Motor neuron (in vitro differentiated cells): ENCODE data around the gene UBN1. TPM values are rescaled to one million over a fixed set of nuclear protein-coding genes. Genes with fewer than 3 reads are reported as not detected.

Source experiments
- ATAC-seq, 8 experiments: fragments of 200-7000 bp; cut with Tn5 transposase; replicated peaks in 6 of 8; 2 replicates each; pipeline ENCODE4 v1.8.0; 2021; ENCODE audit warnings: mild to moderate bottlenecking in 8 of 8, moderate library complexity in 8 of 8
- H3K27ac ChIP-seq, 2 donors: fragments of 250-450 bp; sonication (Bioruptor Pico); 2 replicates each; pipeline ENCODE4 v1.9.0; 2021; ENCODE audit warnings: antibody characterized with exemption in 2 of 2, mild to moderate bottlenecking in 2 of 2, moderate library complexity in 1 of 2
- H3K4me1 ChIP-seq, 2 donors: fragments of 250-450 bp; sonication (Bioruptor Pico); replicated peaks in 1 of 2; 2 replicates each; pipeline ENCODE4 v1.6.1; 2021; ENCODE audit warnings: antibody characterized with exemption in 2 of 2, mild to moderate bottlenecking in 2 of 2, moderate library complexity in 1 of 2
- H3K4me3 ChIP-seq, 5 donors: fragments of 250-450 bp; sonication (Bioruptor Pico); 2 replicates each; pipeline ENCODE4 v1.9.0; 2021; ENCODE audit warnings: antibody characterized with exemption in 5 of 5, mild to moderate bottlenecking in 5 of 5, moderate library complexity in 4 of 5
- WGBS, 10 experiments: fragments of 450-650 bp; shearing (Covaris generic); methylation state at CpG; one replicate each; pipeline ENCODE4 v1.0.0; 2022; 5-methylcytosine and 5-hydroxymethylcytosine counted together
- in situ Hi-C, 9 experiments: fragments of 400-800 bp; cut with MboI; loops; one replicate each; pipeline ENCODE4 v1.15.0; 2021; ENCODE audit warnings: low sequenced_read_pairs in 9 of 9, low pct_unique_long_range_greater_than_20kb in 2 of 9; ENCODE audit not compliant: unreplicated experiment in 9 of 9
- total RNA-seq, 8 experiments: library from RNA; unstranded; fragments of 300-600 nt; gene quantifications; 2 replicates each; pipeline versions ENCODE4 v1.2.3 to v1.2.4, GENCODE V29; 2022

UBN1 gene
- total RNA-seq, 8 experiments from 2014 or later = 14.0 to 43.7 (median 24.2) TPM

DNA sequence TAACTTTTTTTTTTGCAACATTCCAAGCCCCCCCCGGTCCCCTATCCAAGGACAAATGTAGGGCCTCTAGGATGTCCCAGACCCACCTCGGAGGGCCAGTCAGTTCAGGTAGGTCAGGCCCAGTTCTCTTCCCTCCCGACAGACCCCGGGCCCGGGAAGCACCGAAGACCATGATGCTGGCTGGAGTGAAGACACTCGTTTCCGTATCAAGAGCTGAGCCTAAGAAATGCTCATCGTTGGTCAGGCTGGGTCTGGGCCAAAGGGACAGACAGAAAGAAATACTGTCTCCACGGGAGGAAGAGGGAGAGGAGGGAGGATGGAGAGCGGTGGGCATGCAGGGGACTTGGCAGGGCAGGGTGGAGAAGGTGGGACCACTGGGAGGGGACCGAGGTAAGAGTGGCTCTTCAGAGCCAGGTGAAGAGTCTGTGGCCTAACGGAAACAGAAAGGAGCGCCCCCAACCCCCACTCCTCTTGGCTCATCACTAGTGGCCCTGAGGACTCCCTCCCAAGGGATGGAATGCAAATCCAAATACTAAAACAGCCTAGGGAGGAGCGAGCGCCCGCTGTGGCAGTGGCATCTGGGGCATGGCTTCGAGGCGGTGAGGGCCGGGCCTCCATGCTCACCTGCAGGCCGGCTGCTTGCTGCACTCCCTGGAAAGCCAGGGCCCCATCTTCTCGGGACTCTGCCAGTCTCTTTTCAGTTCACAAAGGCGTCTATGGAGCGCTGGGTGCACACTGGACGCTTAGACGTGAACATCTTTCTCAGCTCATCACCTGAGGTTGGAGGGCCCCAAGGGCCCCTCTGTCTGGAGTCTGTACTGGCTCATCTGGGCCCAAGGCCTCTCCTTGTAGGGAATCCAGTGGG, 43.2 kb upstream of the UBN1 start:
- in situ Hi-C loops = no loop called here
- Histone ChIP-seq H3K4me1 (peaks cover 9% of the 10 kb centered on the region in 2 donors), H3K27ac (no peak overlapping the region), H3K4me3 (no peak overlapping the region)
- ATAC-seq = no peak
- WGBS, 10 experiments = 60 to 84% (median 78%) methylated on average over 1 to 15 of the region's 26 CpGs; no CpG with 5 or more reads in 6 of the 10 experiments

DNA sequence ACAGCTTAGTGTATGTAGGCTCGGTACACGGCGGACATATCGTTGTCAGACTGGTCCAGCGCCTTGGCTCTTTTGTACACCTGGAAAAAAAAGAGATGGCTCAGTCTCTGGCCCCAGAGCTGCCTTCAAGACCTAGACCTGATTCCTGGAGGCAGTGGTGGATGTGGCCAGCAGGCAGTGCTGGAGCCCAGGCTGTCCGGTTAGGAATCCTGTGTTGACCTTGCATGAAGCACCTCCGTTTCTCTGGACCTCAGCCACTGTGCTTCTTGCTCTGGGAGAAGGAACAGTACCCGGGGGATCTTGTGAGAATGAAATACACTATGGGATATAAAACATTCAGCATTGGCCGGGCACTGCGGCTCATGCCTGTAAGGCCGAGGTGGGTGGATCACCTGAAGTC, 42.0 kb upstream of the UBN1 start:
- in situ Hi-C loops = no loop called here
- ATAC-seq = no peak
- WGBS, 10 experiments = 89 to 100% (median 94%) methylated on average over 2 to 5 of the region's 11 CpGs; no CpG with 5 or more reads in 4 of the 10 experiments
- Histone ChIP-seq H3K27ac (no peak overlapping the region), H3K4me3 (no peak overlapping the region), H3K4me1 (peaks cover 9% of the 10 kb centered on the region in 2 donors)

DNA sequence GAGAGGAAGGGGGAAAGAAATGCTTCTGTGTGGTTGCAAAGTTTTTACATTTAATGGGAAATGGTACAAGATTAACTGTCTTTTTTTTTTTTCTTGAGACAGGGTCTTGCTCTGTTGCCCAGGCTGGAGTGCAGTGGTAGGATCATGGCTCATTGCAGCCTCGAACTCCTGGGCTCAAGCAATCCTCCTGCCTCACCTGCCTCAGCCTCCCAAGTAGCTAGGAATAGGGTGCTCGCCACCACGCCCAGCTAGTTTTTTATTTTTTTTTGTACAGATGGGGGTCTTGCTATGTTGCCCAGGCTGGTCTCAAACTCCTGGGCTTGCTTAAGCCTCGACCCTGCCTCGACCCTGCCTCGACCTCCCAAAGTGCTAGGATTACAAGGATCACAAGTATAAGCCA, 41.0 kb upstream of the UBN1 start:
- Histone ChIP-seq H3K27ac (no peak overlapping the region), H3K4me1 (peaks cover 3 to 8% of the 10 kb centered on the region in 2 donors), H3K4me3 (no peak overlapping the region)
- ATAC-seq = no peak
- in situ Hi-C loops = no loop called here
- 75 to 97% (median 91%) methylated on average over 3 to 6 of the region's 6 CpGs; no CpG with 5 or more reads in 5 of the 10 experiments for WGBS, 10 experiments

DNA sequence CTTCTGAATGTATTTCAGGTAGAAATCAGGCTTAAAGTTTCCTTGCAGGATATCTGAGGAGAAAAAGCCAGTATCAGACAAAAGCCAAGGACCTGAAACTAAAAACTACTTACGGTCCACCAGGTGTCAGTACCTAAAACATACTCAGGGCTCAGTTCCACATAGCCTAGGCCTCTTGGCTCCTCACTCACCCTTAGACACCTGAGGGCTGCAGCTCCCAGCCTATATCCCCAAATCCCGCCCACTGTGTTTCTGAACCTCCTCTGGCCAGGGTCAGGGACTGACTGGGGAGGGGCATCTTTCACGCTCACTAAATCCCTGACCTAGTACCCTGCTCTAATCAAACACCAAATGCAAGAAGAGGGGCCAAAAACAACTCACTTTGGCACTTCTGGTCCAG, 36.0 kb upstream of the UBN1 start:
- no peak for ATAC-seq
- WGBS, 10 experiments = 83 to 100% (median 100%) methylated on average over 1 to 2 of the region's 3 CpGs; no CpG with 5 or more reads in 5 of the 10 experiments

DNA sequence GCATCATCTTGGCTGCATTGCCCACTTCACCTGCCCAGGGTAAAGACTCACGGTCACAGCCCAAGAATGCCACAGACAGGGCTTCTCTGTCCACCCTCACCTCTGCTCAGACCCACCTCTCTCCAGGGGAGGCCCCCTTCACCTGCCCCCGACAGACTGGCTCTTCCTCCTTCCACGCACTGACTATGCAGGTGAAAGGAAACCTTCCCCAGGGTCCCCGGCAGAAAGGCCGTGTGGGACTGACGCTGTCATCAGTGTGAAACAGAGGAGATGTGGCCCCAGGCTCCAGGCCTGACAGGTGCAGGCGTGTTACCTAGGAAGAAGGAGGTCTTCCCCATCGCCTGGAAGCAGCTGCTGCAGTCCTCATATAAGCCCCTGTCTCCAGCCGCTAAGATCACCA, 35.5 kb upstream of the UBN1 start:
- H3K4me1 ChIP-seq = no peaks in the 10 kb centered on the region
- in situ Hi-C loops = no loop called here
- H3K4me3 ChIP-seq = no peak overlapping the region
- no peak overlapping the region for H3K27ac ChIP-seq
- peak in 1 of 8 experiments; percentile 14 for ATAC-seq
- WGBS, 10 experiments = 100% methylated on average over 1 to 2 of the region's 9 CpGs; no CpG with 5 or more reads in 8 of the 10 experiments

More for the DNA sequence above, 36.0 kb upstream of the UBN1 start:
- Histone ChIP-seq H3K4me3 (no peak overlapping the region), H3K4me1 (no peaks in the 10 kb centered on the region), H3K27ac (no peak overlapping the region)
- in situ Hi-C loops = no loop called here

DNA sequence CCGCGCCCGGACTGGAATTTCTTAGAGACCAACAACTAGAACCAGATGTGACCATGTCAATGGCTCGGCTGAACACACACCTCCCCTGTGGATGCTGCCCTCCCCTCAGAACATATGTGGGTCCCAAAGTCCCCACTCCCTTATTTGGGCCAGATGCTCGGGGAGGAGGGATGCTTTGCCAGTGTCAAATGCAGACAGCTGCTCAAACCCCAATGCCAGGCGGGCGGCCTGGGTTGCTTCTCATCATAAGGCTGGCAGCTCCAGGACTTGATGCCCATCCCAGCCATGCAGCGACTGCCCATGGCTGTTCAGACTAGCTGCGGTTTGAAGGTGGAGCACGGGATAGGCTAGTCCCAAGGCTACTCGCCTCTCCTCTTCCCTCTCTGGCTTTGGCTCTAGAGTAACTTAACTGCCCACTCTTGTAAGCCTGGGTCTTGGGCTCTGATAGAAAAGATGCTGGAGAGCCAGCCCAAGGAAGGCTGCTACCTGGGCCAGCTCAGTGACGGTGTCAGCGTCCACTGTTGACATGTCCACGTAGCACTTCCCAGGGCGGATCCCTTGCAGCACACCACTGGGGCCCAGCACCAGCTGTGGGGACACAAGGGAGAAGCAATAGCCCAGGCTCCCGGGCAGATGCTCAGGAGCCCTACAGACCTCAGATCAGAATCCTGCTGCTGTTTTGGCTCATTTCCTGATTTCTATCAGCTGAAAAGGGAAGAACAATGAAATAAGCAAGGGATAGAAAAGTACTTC, 33.9 kb upstream of the UBN1 start:
- Histone ChIP-seq H3K27ac (no peak overlapping the region), H3K4me1 (no peaks in the 10 kb centered on the region), H3K4me3 (no peak overlapping the region)
- ATAC-seq = no peak
- in situ Hi-C loops = no loop called here
- 87 to 100% (median 91%) methylated on average over 1 to 7 of the region's 16 CpGs; no CpG with 5 or more reads in 4 of the 10 experiments for WGBS, 10 experiments

DNA sequence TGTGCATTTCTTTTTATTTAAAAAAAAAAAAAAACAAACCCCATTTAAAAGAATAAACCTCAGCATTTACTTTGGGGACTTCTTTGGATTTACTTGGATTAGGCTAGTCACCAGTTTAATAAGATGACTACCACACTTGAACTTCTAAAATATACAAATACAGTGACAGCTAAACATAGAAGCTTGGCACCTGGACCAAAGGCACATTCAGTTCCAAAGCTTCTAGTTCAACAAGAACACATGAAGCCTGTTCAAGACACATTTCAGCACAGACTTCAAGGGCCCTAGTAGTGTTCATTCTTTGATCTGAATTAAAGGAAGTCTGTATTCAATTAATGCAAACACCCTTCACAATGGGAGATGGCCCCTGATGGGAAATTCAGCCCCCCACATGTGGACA, 33.2 kb upstream of the UBN1 start:
- in situ Hi-C loops = no loop called here
- H3K4me1 ChIP-seq = no peaks in the 10 kb centered on the region
- no peak for ATAC-seq
- no peak overlapping the region for H3K27ac ChIP-seq
- H3K4me3 ChIP-seq = no peak overlapping the region

DNA sequence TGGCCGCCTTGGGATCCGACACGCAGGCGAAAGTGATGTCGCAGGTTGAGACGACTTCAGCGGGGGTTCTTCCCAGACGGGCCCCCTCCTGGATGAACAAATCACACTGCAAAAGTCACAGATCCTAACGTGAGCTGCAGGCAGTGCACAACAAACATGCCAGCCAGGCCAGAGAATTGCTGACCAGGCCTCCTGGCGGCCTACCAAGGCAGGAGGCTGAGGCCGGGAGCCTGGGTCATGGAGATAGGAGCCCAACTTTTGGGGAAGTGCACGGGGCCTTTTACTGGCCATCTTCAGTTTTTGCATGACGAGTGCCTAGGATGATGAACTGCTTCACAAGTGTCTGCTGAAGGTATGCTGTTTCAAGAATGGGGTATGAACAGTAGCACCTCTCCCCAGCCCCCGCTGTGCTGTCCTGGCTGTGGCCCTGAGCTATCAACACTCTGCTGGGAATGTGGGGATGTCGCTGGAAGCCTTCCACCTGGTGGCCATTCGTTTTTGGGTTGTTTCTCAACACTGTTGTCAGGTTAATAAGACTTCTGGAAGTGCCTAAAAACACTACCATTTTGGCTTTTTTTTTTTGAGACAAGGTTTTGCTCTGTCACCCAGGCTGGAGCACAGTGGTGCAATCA, 32.6 kb upstream of the UBN1 start:
- in situ Hi-C loops = no loop called here
- H3K4me1 ChIP-seq = no peaks in the 10 kb centered on the region
- no peak overlapping the region for H3K4me3 ChIP-seq
- no peak overlapping the region for H3K27ac ChIP-seq
- ATAC-seq = no peak
- 50 to 100% (median 82%) methylated on average over 1 to 9 of the region's 16 CpGs; no CpG with 5 or more reads in 2 of the 10 experiments for WGBS, 10 experiments

DNA sequence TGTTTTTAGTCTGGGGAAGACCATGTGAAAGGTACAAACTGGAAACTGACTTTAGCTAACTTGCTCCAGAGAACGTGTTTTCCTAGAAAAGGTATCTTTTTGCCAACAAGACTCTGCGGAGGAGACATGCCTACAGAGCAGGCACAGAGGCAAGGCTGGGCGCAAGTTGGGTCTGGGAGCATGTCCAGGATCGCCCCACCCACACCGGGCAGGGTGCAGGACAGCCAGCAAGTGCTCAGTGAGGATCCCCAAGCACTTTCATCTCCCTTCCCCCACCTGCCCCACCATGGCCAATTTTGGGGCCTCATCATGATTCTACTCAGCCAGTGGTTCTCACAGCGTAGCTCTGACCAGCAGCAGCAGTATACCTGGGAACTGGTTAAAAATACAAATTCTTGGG, 26.6 kb upstream of the UBN1 start:
- no peak overlapping the region for H3K4me3 ChIP-seq
- no peak overlapping the region for H3K27ac ChIP-seq
- H3K4me1 ChIP-seq = no peaks in the 10 kb centered on the region
- ATAC-seq = no peak
- in situ Hi-C loops = no loop called here
- 43 to 100% (median 95%) methylated on average over 1 to 6 of the region's 6 CpGs; no CpG with 5 or more reads in 4 of the 10 experiments for WGBS, 10 experiments

DNA sequence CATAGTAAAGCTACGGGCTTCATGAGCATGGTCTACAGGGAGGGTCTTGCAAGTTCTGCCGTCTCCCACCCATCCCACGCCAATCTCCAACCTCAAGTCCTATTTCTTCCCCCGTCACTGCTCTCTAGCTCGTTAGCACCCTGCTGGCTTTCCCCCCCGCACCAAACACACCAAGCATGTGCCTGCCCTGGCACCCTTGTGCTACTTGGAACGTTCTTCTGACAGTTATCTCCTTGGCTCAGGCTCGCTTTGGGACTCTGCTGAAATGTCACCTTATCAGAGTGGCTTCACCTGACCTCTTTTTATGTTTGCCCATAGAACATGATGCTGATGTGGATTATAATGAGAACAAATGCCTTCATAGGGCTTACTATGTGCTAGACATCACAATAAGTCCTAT, 22.1 kb upstream of the UBN1 start:
- in situ Hi-C loops = no loop called here
- no peak for ATAC-seq
- Histone ChIP-seq H3K27ac (no peak overlapping the region), H3K4me3 (no peak overlapping the region), H3K4me1 (no peaks in the 10 kb centered on the region)
- 90 to 100% (median 100%) methylated on average over 1 to 8 of the region's 8 CpGs; no CpG with 5 or more reads in 1 of the 10 experiments for WGBS, 10 experiments

DNA sequence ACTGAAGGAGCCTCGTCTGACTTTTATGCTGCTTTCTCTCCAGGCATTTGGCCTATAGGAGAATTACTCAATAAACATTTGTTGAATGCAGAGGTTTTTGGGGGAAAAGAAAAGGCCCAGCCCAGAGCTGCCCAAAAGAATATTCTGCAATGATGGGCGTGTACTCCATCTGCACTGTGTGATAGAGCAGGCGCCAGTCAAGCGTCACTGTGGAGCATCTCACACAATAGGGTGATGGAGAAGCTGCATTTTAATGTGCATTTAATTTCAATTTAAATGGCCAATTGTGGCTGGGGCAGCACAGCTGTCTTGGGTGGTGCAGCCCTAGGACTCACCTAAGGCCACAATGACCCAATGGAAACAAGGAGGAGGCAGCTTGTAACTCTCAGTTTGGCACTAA, 20.8 kb upstream of the UBN1 start:
- no peak overlapping the region for H3K4me3 ChIP-seq
- no peak overlapping the region for H3K27ac ChIP-seq
- H3K4me1 ChIP-seq = no peaks in the 10 kb centered on the region
- ATAC-seq = peak in 5 of 8 experiments; percentile 23 to 95 (median 61)
- in situ Hi-C loops = no loop called here
- WGBS, 10 experiments = 58 to 100% (median 75%) methylated on average over 2 to 4 of the region's 4 CpGs; no CpG with 5 or more reads in 5 of the 10 experiments

DNA sequence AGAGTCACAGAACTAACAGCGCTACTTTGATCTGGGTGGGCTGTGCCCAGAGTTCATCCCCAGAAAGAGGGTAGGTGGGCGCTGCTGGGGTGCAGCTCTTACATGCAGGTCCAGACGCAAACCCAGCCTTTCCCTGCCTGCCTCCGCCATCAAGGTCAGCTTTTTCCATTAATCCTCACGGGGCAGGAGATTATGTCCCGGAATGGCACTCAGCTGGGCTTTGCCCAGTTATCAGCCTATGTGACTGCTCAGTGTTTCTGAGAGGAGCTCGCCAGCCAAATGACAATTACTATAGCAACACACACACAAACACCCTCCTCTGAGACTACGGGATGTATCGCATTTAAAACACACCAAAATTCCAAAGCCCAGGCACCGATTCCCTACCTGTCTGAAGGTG, 20.3 kb upstream of the UBN1 start:
- Histone ChIP-seq H3K4me3 (no peak overlapping the region), H3K27ac (no peak overlapping the region)
- WGBS, 10 experiments = 83 to 100% (median 97%) methylated on average over 1 to 4 of the region's 10 CpGs; no CpG with 5 or more reads in 4 of the 10 experiments

More for the DNA sequence above, 20.3 kb upstream of the UBN1 start:
- ATAC-seq = no peak
- in situ Hi-C loops = no loop called here
- H3K4me1 ChIP-seq = no peaks in the 10 kb centered on the region
